ENCODE measurements around the gene TLX2. TPM values are rescaled to one million over a fixed set of nuclear protein-coding genes. Genes with fewer than 3 reads are reported as not detected.

The TLX2 gene
- total RNA-seq, 1 donor from 2014 or later, result not detected

GRCh38 chr2:74530239-74531187 is 16.3 kb downstream of the TLX2 start:
- DNase-seq (ENCODE audit: extremely low read depth, low read depth, low spot score), result no peak

DNA sequence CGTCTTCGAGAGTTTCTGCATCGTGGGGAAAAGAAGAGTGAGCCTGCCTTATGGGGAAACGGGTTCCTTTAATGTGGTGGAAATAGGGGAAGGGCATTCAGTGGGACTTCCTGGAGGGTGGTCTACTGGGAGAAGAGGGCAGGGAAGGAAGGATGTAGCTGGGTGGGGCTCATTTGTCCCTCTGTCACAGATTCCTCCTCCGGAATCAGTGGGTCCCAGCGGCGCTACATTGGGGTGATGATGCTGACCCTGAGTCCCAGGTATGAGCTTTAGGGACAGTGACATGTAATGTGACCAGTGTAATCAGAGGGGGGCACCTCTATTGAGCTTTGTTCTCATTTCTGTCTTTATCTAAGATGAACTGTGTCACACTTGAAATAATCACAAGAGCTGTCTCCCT is 17.4 kb downstream of the TLX2 start:
- no peak for DNase-seq (ENCODE audit: extremely low read depth, low read depth, low spot score)

DNA sequence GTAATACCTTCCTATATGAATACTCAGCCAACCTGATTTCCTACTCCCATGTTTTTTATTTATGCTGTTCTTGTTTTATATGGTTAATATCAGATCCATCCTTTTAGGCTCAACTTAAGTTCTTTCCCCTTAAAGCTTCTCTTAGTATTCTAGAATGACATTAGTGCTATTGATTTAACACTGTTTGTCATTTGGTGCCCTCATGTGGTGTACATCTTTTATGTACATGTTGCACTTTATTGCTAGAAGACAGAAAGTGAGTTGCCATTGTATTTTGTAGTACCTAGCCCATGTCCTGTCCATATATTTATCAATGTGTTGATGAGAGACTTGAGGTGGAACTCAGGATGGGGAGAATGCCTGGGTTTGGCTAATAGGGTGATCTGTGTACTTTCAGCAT is 18.0 kb downstream of the TLX2 start:
- no peak for DNase-seq (ENCODE audit: extremely low read depth, low read depth, low spot score)

DNA sequence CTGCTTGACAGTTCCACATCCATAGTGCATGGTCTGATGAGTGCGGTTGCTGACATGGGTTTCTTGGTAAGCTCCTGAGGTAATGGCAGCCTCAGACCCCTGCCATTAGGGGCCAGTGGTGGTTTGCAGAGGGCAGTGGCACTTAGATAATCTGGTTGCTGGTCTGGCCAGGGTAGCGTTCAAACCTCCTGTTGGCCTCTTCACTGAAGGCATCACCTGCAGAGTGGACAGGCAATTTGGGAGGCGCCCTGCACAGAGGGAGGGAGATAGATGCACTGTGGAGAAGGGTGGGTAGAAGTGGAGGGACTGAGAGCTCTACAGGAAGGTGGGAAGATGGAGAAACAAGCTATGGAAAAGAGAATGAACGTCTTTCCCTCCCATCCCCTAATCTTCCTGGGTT is 19.2 kb downstream of the TLX2 start:
- DNase-seq (ENCODE audit: extremely low read depth, low read depth, low spot score), result no peak

- DNase-seq (ENCODE audit: extremely low read depth, low read depth, low spot score), result no peak
These were observed 20.2 kb downstream of the TLX2 start for GRCh38 chr2:74534411-74534810.

- no peak for DNase-seq (ENCODE audit: extremely low read depth, low read depth, low spot score)
These were observed 21.3 kb downstream of the TLX2 start for GRCh38 chr2:74535440-74535965.

GRCh38 chr2:74536166-74536950 is 22.1 kb downstream of the TLX2 start:
- DNase-seq (ENCODE audit: extremely low read depth, low read depth, low spot score), result no peak

GRCh38 chr2:74537140-74537539 is 22.9 kb downstream of the TLX2 start:
- no peak for DNase-seq (ENCODE audit: extremely low read depth, low read depth, low spot score)

DNA sequence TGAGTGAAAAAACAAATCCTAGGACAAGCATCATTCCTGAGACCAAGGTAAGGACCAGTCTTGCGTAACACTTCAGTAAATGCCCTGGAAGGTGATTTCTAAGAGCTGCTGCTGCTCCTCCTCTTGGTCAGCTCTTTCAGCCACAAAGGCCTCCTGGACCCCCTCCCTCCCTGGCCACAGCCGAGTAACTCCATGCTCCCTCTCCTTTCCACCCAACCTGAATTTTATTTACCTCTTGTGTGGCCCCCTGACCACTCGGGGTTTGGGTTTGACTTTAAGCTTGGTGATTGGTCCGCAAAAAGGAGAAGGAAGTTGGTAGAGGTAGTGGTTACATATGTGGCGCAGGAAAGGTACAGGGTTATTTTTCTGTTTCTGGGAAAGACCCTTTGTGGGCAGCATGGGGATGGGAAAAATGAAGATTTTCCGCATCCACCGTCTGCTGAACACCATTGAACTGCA is 24.7 kb downstream of the TLX2 start:
- DNase-seq (ENCODE audit: extremely low read depth, low read depth, low spot score), result no peak

DNA sequence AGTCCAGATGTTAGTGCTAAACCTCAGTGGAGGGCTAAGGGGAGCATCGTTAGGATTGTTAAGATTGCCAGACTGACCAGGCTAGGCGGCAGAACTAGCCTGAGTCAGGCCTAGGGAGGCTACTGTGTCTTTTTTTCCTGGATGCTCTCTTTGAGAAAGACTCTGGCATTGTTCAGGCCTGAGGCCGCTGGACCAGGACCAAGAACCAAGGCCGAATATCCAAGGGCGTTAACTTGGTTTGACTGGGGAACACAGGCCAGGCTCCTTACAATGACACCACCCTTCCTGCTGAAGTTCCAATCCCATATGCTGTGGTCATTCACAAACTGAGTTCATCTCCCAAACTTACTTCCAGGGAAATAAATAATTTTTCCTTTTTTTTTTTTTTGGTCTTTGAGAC is 26.0 kb downstream of the TLX2 start:
- no peak for DNase-seq (ENCODE audit: extremely low read depth, low read depth, low spot score)

DNA sequence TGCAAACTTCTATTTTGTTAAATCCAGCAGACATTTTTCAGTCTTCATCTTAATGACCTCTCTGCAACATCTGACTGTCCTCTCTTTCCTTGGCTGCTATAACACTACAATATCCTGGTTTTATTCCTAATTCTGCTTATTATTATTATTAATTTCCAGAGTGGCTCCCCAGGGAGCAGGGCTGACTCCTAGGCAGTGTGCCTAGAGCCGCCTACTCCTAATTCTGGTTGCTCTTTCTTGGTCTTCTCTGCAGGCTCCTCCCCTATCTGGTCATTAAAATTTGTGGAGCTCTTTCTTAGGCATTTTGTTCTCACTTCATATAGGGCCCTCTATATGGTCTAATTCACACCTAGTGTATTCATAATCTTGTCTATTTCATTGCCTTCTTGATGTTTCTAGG is 28.7 kb downstream of the TLX2 start:
- no peak for DNase-seq (ENCODE audit: extremely low read depth, low read depth, low spot score)

- DNase-seq (ENCODE audit: extremely low read depth, low read depth, low spot score), result no peak
These were observed 30.4 kb downstream of the TLX2 start for GRCh38 chr2:74544634-74545033.

DNA sequence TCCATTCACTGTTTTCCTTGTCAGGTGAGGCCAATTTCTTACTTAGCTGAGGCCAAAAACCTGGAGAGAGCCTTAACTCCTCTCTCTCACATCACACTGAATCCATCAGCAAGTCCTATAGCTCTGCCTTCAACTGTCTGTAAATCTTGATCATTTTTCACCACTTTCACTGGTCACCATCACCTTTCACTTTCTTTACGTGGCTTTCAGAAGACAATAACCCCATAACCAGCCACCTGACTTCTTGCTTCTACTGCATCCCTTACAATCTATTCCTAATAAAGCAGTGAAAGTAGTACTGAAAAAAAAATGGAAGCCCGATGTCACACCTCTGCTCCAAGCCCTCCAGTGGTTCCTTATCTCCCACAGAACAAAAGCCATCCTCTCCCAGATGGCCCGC is 31.8 kb downstream of the TLX2 start:
- no peak for DNase-seq (ENCODE audit: extremely low read depth, low read depth, low spot score)

GRCh38 chr2:74548285-74548899 is 34.1 kb downstream of the TLX2 start:
- DNase-seq (ENCODE audit: extremely low read depth, low read depth, low spot score), result no peak

GRCh38 chr2:74548900-74549826 is 34.9 kb downstream of the TLX2 start:
- DNase-seq (ENCODE audit: extremely low read depth, low read depth, low spot score), result no peak

DNA sequence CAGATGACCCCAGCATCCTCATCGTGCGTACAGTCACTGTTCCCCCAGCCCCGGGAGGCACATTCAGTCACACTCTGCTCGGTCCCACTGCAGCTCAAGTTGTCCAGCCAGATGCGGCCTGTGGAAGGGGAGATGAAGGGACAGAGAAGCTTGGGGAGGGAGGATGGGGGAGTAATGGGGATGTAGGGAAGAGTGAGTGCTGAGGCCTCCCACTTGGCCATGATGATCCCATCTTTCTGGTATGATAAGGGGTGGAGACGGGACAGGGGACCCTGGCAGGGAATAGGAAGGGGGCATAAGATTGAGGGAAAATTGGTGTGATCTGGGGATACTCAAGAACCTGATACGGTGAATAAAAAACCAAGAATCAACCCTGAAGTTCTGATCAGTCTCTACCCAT is 36.0 kb downstream of the TLX2 start:
- no peak for DNase-seq (ENCODE audit: extremely low read depth, low read depth, low spot score)

- DNase-seq (ENCODE audit: extremely low read depth, low read depth, low spot score), result no peak
These were observed 37.3 kb downstream of the TLX2 start for GRCh38 chr2:74551530-74551929.

GRCh38 chr2:74551942-74552913 is 38.0 kb downstream of the TLX2 start:
- no peak for DNase-seq (ENCODE audit: extremely low read depth, low read depth, low spot score)

Measured in glomerular endothelial cell (primary cell).